H9 (cell line): ENCODE data around the gene TMEM158. TPM values are rescaled to one million over a fixed set of nuclear protein-coding genes. Genes with fewer than 3 reads are reported as not detected.

Source experiments
- DNase-seq: peaks from one replicate; pipeline ENCODE4 v3.0.0-alpha.2; 2017
- H2AFZ ChIP-seq: one replicate; pipeline ENCODE4 v1.6.1; 2013; ENCODE audit warnings: mild to moderate bottlenecking, low read length, control low read depth, moderate library complexity
- H2AK5ac ChIP-seq: 2 replicates; pipeline ENCODE4 v1.6.1; 2013; ENCODE audit warnings: low read length, control low read depth, mixed read lengths; ENCODE audit not compliant: insufficient read length
- H2BK120ac ChIP-seq: one replicate; pipeline ENCODE4 v1.6.1; 2013; ENCODE audit warnings: low read depth, mild to moderate bottlenecking, low read length, control low read depth, inconsistent platforms; ENCODE audit not compliant: poor library complexity, severe bottlenecking
- H2BK12ac ChIP-seq: 2 replicates; pipeline ENCODE4 v1.6.1; 2013; ENCODE audit warnings: low read length, control low read depth, mixed read lengths, low read depth; ENCODE audit not compliant: insufficient read length
- H2BK15ac ChIP-seq: 2 replicates; pipeline ENCODE4 v1.6.1; 2013; ENCODE audit warnings: low read depth, low read length, control low read depth
- H2BK20ac ChIP-seq: one replicate; pipeline ENCODE4 v1.6.1; 2013; ENCODE audit warnings: low read depth, mild to moderate bottlenecking, low read length, control low read depth, inconsistent platforms; ENCODE audit not compliant: poor library complexity, severe bottlenecking
- H2BK5ac ChIP-seq: 2 replicates; pipeline ENCODE4 v1.6.1; 2013; ENCODE audit warnings: low read length, control low read depth, mixed read lengths; ENCODE audit not compliant: insufficient read length
- H3K14ac ChIP-seq: 2 replicates; pipeline ENCODE4 v1.6.1; 2013; ENCODE audit warnings: low read length, control low read depth; ENCODE audit not compliant: insufficient read depth
- H3K18ac ChIP-seq: 2 replicates; pipeline ENCODE4 v1.6.1; 2013; ENCODE audit warnings: low read depth, mild to moderate bottlenecking, mixed read lengths, low read length, control low read depth; ENCODE audit not compliant: insufficient read length
- H3K23ac ChIP-seq: 2 replicates; pipeline ENCODE4 v1.6.1; 2013; ENCODE audit warnings: low read length, control low read depth, mixed read lengths, low read depth; ENCODE audit not compliant: insufficient read length
- H3K23me2 ChIP-seq: 2 replicates; pipeline ENCODE4 v1.6.1; 2013; ENCODE audit warnings: low read depth, mild to moderate bottlenecking, mixed read lengths, low read length, control low read depth; ENCODE audit not compliant: insufficient read length, poor library complexity, severe bottlenecking
- H3K27ac ChIP-seq: 2 replicates; pipeline ENCODE4 v1.5.1; 2013; ENCODE audit warnings: low read length, control low read depth, mixed read lengths, low read depth; ENCODE audit not compliant: insufficient read length
- H3K27me3 ChIP-seq: 2 replicates; pipeline ENCODE4 v1.6.1; 2013; ENCODE audit warnings: low read length, control low read depth, inconsistent platforms; ENCODE audit not compliant: insufficient read depth
- H3K4ac ChIP-seq: 2 replicates; pipeline ENCODE4 v1.6.1; 2013; ENCODE audit warnings: low read depth, mild to moderate bottlenecking, control low read depth, inconsistent platforms, low read length, moderate library complexity
- H3K4me1 ChIP-seq: 2 replicates; pipeline ENCODE4 v1.6.1; 2013; ENCODE audit warnings: low read length, control low read depth, inconsistent platforms; ENCODE audit not compliant: insufficient read depth
- H3K4me2 ChIP-seq: 2 replicates; pipeline ENCODE4 v1.6.1; 2013; ENCODE audit warnings: low read length, control low read depth, mixed read lengths; ENCODE audit not compliant: insufficient read length, insufficient read depth
- H3K56ac ChIP-seq: 2 replicates; pipeline ENCODE4 v1.6.1; 2013; ENCODE audit warnings: low read depth, mild to moderate bottlenecking, mixed read lengths, low read length, control low read depth; ENCODE audit not compliant: insufficient read length
- H3K79me1 ChIP-seq: 2 replicates; pipeline ENCODE4 v1.6.1; 2013; ENCODE audit warnings: low read depth, mild to moderate bottlenecking, moderate library complexity, low read length, control low read depth, inconsistent platforms; ENCODE audit not compliant: insufficient read depth, poor library complexity, severe bottlenecking
- H3K79me2 ChIP-seq: 2 replicates; pipeline ENCODE4 v1.6.1; 2013; ENCODE audit warnings: low read length, control low read depth, inconsistent platforms; ENCODE audit not compliant: insufficient read depth
- H3K9ac ChIP-seq: 2 replicates; pipeline ENCODE4 v1.6.1; 2013; ENCODE audit warnings: low read length, control low read depth, mixed read lengths; ENCODE audit not compliant: insufficient read length; ENCODE audit errors: extremely low read depth
- H3K9me3 ChIP-seq: one replicate; pipeline ENCODE4 v1.6.1; 2013; ENCODE audit warnings: low read depth, low read length, inconsistent platforms; ENCODE audit not compliant: control insufficient read depth
- H3T11ph ChIP-seq: one replicate; pipeline ENCODE4 v1.6.1; 2013; ENCODE audit warnings: mild to moderate bottlenecking, low read length, control low read depth, inconsistent platforms
- H4K20me1 ChIP-seq: one replicate; pipeline ENCODE4 v1.6.1; 2013; ENCODE audit not compliant: control insufficient read depth, insufficient read length, insufficient read depth
- H4K5ac ChIP-seq: 2 replicates; pipeline ENCODE4 v1.6.1; 2013; ENCODE audit warnings: low read depth, mild to moderate bottlenecking, mixed read lengths, low read length, control low read depth; ENCODE audit not compliant: insufficient read length
- H4K8ac ChIP-seq: replicated peaks from 2 replicates; pipeline ENCODE4 v1.6.1; 2013; ENCODE audit warnings: low read length, control low read depth, mixed read lengths, low read depth; ENCODE audit not compliant: insufficient read length
- H4K91ac ChIP-seq: 2 replicates; pipeline ENCODE4 v1.6.1; 2013; ENCODE audit warnings: low read depth, mild to moderate bottlenecking, moderate library complexity, mixed read lengths, low read length, control low read depth; ENCODE audit not compliant: insufficient read length
- H3K27ac Mint-ChIP-seq, 3 experiments: 2 replicates in 2 of 3; 3 replicates in 1 of 3; pipeline ENCODE4 v1.8.0; 2020 to 2021; ENCODE audit warnings: mixed read lengths in 3 of 3, mild to moderate bottlenecking in 1 of 3, moderate library complexity in 1 of 3
- H3K27me3 Mint-ChIP-seq: 2 replicates; pipeline ENCODE4 v1.8.0; 2021; ENCODE audit warnings: low read depth, mild to moderate bottlenecking, moderate library complexity, mixed read lengths
- H3K36me3 Mint-ChIP-seq, 3 experiments: 2 replicates in 2 of 3; 3 replicates in 1 of 3; pipeline ENCODE4 v1.8.0; 2020 to 2021; ENCODE audit warnings: low read depth in 3 of 3, mixed read lengths in 3 of 3; ENCODE audit not compliant: insufficient read depth in 1 of 3
- H3K4me1 Mint-ChIP-seq, 2 experiments: 2 replicates each; pipeline ENCODE4 v1.8.0; 2020; ENCODE audit warnings: mixed read lengths in 2 of 2
- H3K4me3 Mint-ChIP-seq, 2 experiments: 2 replicates in 1 of 2; 3 replicates in 1 of 2; pipeline ENCODE4 v1.8.0; 2020 to 2021; ENCODE audit warnings: mild to moderate bottlenecking in 2 of 2, mixed read lengths in 2 of 2, moderate library complexity in 1 of 2
- H3K9me3 Mint-ChIP-seq, 2 experiments: 2 replicates in 1 of 2; 3 replicates in 1 of 2; pipeline ENCODE4 v1.8.0; 2020; ENCODE audit warnings: mild to moderate bottlenecking in 2 of 2, mixed read lengths in 2 of 2, moderate library complexity in 1 of 2
- CTCF ChIP-seq: fragments of 200-600 bp; sonication (generic); conservative IDR thresholded peaks from 3 replicates; pipeline ENCODE4 v1.8.0; 2021; ENCODE audit warnings: antibody characterized with exemption, mild to moderate bottlenecking
- WGBS: extraction: QIAGEN DNeasy Blood & Tissue Kit; methylation state at CpG from one replicate; pipeline ENCODE4 v1.1.7; 2013; ENCODE audit warnings: missing lambda C conversion rate, low lambda C conversion rate, mixed read lengths; ENCODE audit not compliant: insufficient read length; ENCODE audit errors: extremely low coverage; 5-methylcytosine and 5-hydroxymethylcytosine counted together
- total RNA-seq: library from RNA; stranded (reverse); gene quantifications from 2 replicates; pipeline ENCODE4 v1.2.1, GENCODE V29; 2021

The TMEM158 gene
- total RNA-seq, 1 experiment from 2014 or later = 29.1 TPM

GRCh38 chr3:45183872-45184262, 42.2 kb downstream of the TMEM158 start:
- no peak overlapping the region for H2BK15ac ChIP-seq
- no peak for DNase-seq
- H3K9me3 ChIP-seq = no peaks in the 10 kb centered on the region
- no peaks in the 10 kb centered on the region for H3K79me2 ChIP-seq
- Mint-ChIP-seq H3K27ac (no peak overlapping the region), H3K9me3 (no peaks in the 10 kb centered on the region; a peak in 1 of 5 replicates), H3K4me1 (peaks cover 12 to 19% of the 10 kb centered on the region in 2 experiments), H3K27me3 (peaks cover 12% of the 10 kb centered on the region), H3K36me3 (no peaks in the 10 kb centered on the region), H3K4me3 (no peak overlapping the region; a peak in 1 of 5 replicates)
- H2BK5ac ChIP-seq = no peak overlapping the region
- H4K8ac ChIP-seq = no peak overlapping the region
- H3K18ac ChIP-seq = peak overlapping the region; percentile 4
- no peak overlapping the region for H2BK120ac ChIP-seq
- no peak overlapping the region for H3K56ac ChIP-seq
- H4K5ac ChIP-seq = no peak overlapping the region
- no peaks in the 10 kb centered on the region for H3K27me3 ChIP-seq
- no peaks in the 10 kb centered on the region for H3K23me2 ChIP-seq
- H2BK12ac ChIP-seq = no peak overlapping the region
- TF ChIP-seq CTCF = no peak
- H3K4me2 ChIP-seq = no peak overlapping the region
- H2AFZ ChIP-seq = no peak overlapping the region
- no peak overlapping the region for H3K14ac ChIP-seq
- H3K79me1 ChIP-seq = no peaks in the 10 kb centered on the region
- no peak overlapping the region for H2BK20ac ChIP-seq
- no peak overlapping the region for H3K4ac ChIP-seq
- WGBS = no CpG with 5 or more reads among the region's 7 CpGs
- H2AK5ac ChIP-seq = no peak overlapping the region
- H3K9ac ChIP-seq = no peak overlapping the region
- H3K27ac ChIP-seq = no peak overlapping the region
- no peak overlapping the region for H3K23ac ChIP-seq
- no peaks in the 10 kb centered on the region for H4K20me1 ChIP-seq
- no peak overlapping the region for H4K91ac ChIP-seq
- no peak overlapping the region for H3T11ph ChIP-seq
- H3K4me1 ChIP-seq = no peaks in the 10 kb centered on the region; the same call in 1 of the 2 replicates
